ENCODE data around the gene UBASH3A. TPM values are rescaled to one million over a fixed set of nuclear protein-coding genes. Genes with fewer than 3 reads are reported as not detected.

The UBASH3A gene
- total and polyA plus RNA-seq, 2 donors (not counting 1 experiment from before 2014, with no cell fraction given): not detected

DNA sequence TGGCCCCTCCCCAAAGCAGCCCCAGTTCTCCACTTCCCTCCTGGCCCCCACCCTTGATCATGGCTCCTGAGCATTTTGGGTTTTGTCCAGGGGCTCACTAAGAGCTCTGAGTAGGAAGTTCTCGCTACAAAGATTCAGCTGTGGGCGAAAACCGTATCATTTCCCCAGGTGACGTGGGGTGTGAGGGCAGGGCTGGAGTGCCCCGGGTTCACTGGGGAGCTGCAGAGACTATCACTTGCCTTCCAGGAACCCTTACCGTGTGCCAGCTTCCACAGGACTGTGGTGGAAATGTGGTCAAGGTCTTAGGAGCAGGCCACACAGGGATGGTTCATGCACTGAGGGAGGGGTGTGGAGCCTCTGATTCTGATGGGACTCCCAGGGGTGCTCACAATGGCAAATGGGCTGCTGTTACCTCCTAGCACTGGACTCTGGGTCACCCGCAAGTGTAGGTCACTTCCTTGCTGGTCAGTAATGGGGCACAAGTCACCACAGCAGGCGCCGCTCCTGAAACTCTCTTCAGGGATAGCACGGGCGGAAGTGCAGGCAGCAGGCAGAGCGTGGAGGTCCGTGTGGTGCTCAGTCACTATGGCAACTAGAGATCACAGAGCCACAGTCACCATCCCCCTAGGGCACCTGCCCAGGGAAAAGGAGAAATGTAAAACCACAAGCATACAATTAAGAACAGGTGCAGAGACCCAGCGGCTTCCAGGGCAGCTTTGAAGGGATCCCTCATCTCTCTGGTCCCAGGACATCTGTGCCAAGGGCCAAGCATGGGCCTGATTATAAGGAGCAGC lies 56.9 kb downstream of the UBASH3A start:
- DNase-seq (ENCODE audit: low read depth in 2 of 2): no peak
- H3K27ac ChIP-seq (ENCODE audit: insufficient read depth, low read length): no peak overlapping the region
- no peaks in the 10 kb centered on the region for H3K4me1 ChIP-seq (ENCODE audit: control insufficient read depth, extremely low read depth, insufficient read depth, low read length)
- H3K9ac ChIP-seq (ENCODE audit: insufficient read depth, low read length): no peak overlapping the region
- H3K79me2 ChIP-seq (ENCODE audit: control insufficient read depth, insufficient read depth, low read length): no peaks in the 10 kb centered on the region
- no peak overlapping the region for H3K4me3 ChIP-seq (replicated peaks in 1 of 4; ENCODE audit: control extremely low read depth in 1 of 4, insufficient read depth in 1 of 4, low read depth in 3 of 4, low read length in 4 of 4)
- H3K36me3 ChIP-seq (ENCODE audit: control insufficient read depth, insufficient read depth, low read length): no peaks in the 10 kb centered on the region
- H3K4me2 ChIP-seq (ENCODE audit: extremely low read depth, insufficient read depth, low read length): no peak overlapping the region
- no peaks in the 10 kb centered on the region for H3K27me3 ChIP-seq (ENCODE audit: control insufficient read depth, insufficient read depth, low read length)
- H2AFZ ChIP-seq (ENCODE audit: low read length): no peak overlapping the region
- no peaks in the 10 kb centered on the region for H4K20me1 ChIP-seq (ENCODE audit: control insufficient read depth, extremely low read depth, insufficient read depth, low read length)
- H3K9me3 ChIP-seq (ENCODE audit: control insufficient read depth, insufficient read depth, low read depth, low read length): no peaks in the 10 kb centered on the region
- TF ChIP-seq, protein P1, sequence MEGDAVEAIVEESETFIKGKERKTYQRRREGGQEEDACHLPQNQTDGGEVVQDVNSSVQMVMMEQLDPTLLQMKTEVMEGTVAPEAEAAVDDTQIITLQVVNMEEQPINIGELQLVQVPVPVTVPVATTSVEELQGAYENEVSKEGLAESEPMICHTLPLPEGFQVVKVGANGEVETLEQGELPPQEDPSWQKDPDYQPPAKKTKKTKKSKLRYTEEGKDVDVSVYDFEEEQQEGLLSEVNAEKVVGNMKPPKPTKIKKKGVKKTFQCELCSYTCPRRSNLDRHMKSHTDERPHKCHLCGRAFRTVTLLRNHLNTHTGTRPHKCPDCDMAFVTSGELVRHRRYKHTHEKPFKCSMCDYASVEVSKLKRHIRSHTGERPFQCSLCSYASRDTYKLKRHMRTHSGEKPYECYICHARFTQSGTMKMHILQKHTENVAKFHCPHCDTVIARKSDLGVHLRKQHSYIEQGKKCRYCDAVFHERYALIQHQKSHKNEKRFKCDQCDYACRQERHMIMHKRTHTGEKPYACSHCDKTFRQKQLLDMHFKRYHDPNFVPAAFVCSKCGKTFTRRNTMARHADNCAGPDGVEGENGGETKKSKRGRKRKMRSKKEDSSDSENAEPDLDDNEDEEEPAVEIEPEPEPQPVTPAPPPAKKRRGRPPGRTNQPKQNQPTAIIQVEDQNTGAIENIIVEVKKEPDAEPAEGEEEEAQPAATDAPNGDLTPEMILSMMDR (conservative IDR thresholded peaks at IDR 0.05 in 1 of 2, IDR thresholded peaks at IDR 0.05 in 1 of 2; ENCODE audit: low read depth in 1 of 2, low read length in 2 of 2): no peak
- TF ChIP-seq EZH2 (IDR thresholded peaks at IDR 0.05; ENCODE audit: low read length, missing control alignments): no peak

DNA sequence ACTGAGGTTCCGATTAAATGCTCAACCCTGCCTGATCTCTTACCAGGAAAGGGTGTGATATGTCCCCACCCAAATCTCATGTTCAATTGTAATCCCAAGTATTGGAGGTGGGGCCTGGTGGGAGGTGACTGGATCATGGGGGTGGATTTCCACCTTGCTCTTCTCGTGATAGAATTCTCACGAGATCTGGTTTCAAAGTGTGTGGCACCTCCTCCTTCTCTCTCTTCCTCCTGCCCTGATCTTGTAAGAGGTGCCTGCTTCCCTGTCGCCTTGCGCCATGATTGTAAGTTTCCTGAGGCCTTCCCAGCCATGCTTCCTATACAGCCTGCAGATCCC lies 57.5 kb downstream of the UBASH3A start:
- H3K9ac ChIP-seq (ENCODE audit: insufficient read depth, low read length): no peak overlapping the region

More for the DNA sequence above, 57.5 kb downstream of the UBASH3A start:
- TF ChIP-seq, protein P1 (conservative IDR thresholded peaks at IDR 0.05 in 1 of 2, IDR thresholded peaks at IDR 0.05 in 1 of 2; ENCODE audit: low read depth in 1 of 2, low read length in 2 of 2): no peak
- no peak for TF ChIP-seq EZH2 (IDR thresholded peaks at IDR 0.05; ENCODE audit: low read length, missing control alignments)
- no peaks in the 10 kb centered on the region for H3K4me1 ChIP-seq (ENCODE audit: control insufficient read depth, extremely low read depth, insufficient read depth, low read length)
- no peak overlapping the region for H3K27ac ChIP-seq (ENCODE audit: insufficient read depth, low read length)
- no peak for DNase-seq (ENCODE audit: low read depth in 2 of 2)
- no peaks in the 10 kb centered on the region for H3K9me3 ChIP-seq (ENCODE audit: control insufficient read depth, insufficient read depth, low read depth, low read length)
- no peak overlapping the region for H3K4me3 ChIP-seq (replicated peaks in 1 of 4; ENCODE audit: control extremely low read depth in 1 of 4, insufficient read depth in 1 of 4, low read depth in 3 of 4, low read length in 4 of 4)
- no peaks in the 10 kb centered on the region for H3K27me3 ChIP-seq (ENCODE audit: control insufficient read depth, insufficient read depth, low read length)
- no peaks in the 10 kb centered on the region for H3K36me3 ChIP-seq (ENCODE audit: control insufficient read depth, insufficient read depth, low read length)
- H4K20me1 ChIP-seq (ENCODE audit: control insufficient read depth, extremely low read depth, insufficient read depth, low read length): no peaks in the 10 kb centered on the region
- H2AFZ ChIP-seq (ENCODE audit: low read length): no peak overlapping the region
- H3K79me2 ChIP-seq (ENCODE audit: control insufficient read depth, insufficient read depth, low read length): no peaks in the 10 kb centered on the region
- no peak overlapping the region for H3K4me2 ChIP-seq (ENCODE audit: extremely low read depth, insufficient read depth, low read length)
